Endothelial cell (in vitro differentiated cells): Measurements from ENCODE around the gene TBC1D23. TPM values are rescaled to one million over a fixed set of nuclear protein-coding genes. Genes with fewer than 3 reads are reported as not detected.
"Not testable (repeated sequence)": the region's sequence is repeated elsewhere in the genome, so short reads cannot be mapped to it uniquely, and the experiment has no call there.

ENCODE experiments used
- DNase-seq: peaks from one replicate; pipeline ENCODE4 v3.0.0; 2021; ENCODE audit warnings: low spot score
- H3K27ac Mint-ChIP-seq: one replicate; pipeline ENCODE4 v1.8.0; 2021; ENCODE audit warnings: mixed read lengths, inconsistent platforms; ENCODE audit not compliant: unreplicated experiment
- H3K27me3 Mint-ChIP-seq: one replicate; pipeline ENCODE4 v1.8.0; 2021; ENCODE audit warnings: mild to moderate bottlenecking, moderate library complexity, mixed read lengths, inconsistent platforms; ENCODE audit not compliant: unreplicated experiment
- H3K36me3 Mint-ChIP-seq: one replicate; pipeline ENCODE4 v1.8.0; 2021; ENCODE audit warnings: mild to moderate bottlenecking, low read depth, mixed read lengths, inconsistent platforms; ENCODE audit not compliant: unreplicated experiment
- H3K4me1 Mint-ChIP-seq: one replicate; pipeline ENCODE4 v1.8.0; 2021; ENCODE audit warnings: mild to moderate bottlenecking, mixed read lengths, inconsistent platforms; ENCODE audit not compliant: unreplicated experiment
- H3K4me3 Mint-ChIP-seq: one replicate; pipeline ENCODE4 v1.8.0; 2021; ENCODE audit warnings: mild to moderate bottlenecking, mixed read lengths, inconsistent platforms; ENCODE audit not compliant: unreplicated experiment
- H3K9me3 Mint-ChIP-seq: one replicate; pipeline ENCODE4 v1.8.0; 2021; ENCODE audit warnings: mixed read lengths, inconsistent platforms; ENCODE audit not compliant: unreplicated experiment
- CTCF ChIP-seq: fragments of 200-600 bp; sonication (generic); IDR thresholded peaks from one replicate; pipeline ENCODE4 v1.5.0; 2021; ENCODE audit warnings: antibody characterized with exemption; ENCODE audit not compliant: unreplicated experiment
- total RNA-seq: library from RNA; stranded (reverse); fragmentation: NEBNext Ultra II Directional; extraction: Animal tissue kit (Norgen Biotek cat#: 25700); gene quantifications from one replicate; pipeline ENCODE4 v1.2.1, GENCODE V29; 2021; ENCODE audit not compliant: unreplicated experiment

TBC1D23 gene
- total RNA-seq, 1 donor from 2014 or later: 31.2 TPM

- Mint-ChIP-seq H3K4me3 (no peak overlapping the region), H3K27ac (no peak overlapping the region), H3K4me1 (peaks cover 4% of the 10 kb centered on the region), H3K9me3 (no peaks in the 10 kb centered on the region), H3K27me3 (peaks cover 5% of the 10 kb centered on the region), H3K36me3 (peaks cover 4% of the 10 kb centered on the region)
- no peak for TF ChIP-seq CTCF
- DNase-seq: no peak
These were observed 78.1 kb downstream of the TBC1D23 start for GRCh38 chr3:100338911-100339310.

GRCh38 chr3:100339786-100340185 lies 79.0 kb downstream of the TBC1D23 start:
- no peak overlapping the region for H3K4me3 Mint-ChIP-seq
- no peak overlapping the region for H3K27ac Mint-ChIP-seq
- no peaks in the 10 kb centered on the region for H3K9me3 Mint-ChIP-seq
- peaks cover 4% of the 10 kb centered on the region for H3K4me1 Mint-ChIP-seq
- no peak for DNase-seq
- peaks cover 4% of the 10 kb centered on the region for H3K36me3 Mint-ChIP-seq
- no peak for TF ChIP-seq CTCF
- peaks cover 5% of the 10 kb centered on the region for H3K27me3 Mint-ChIP-seq

- H3K36me3 Mint-ChIP-seq: peaks cover 4% of the 10 kb centered on the region
- DNase-seq: no peak
- no peak overlapping the region for H3K4me3 Mint-ChIP-seq
- no peaks in the 10 kb centered on the region for H3K9me3 Mint-ChIP-seq
- TF ChIP-seq CTCF: no peak
- no peak overlapping the region for H3K27ac Mint-ChIP-seq
- H3K4me1 Mint-ChIP-seq: no peaks in the 10 kb centered on the region
- peaks cover 5% of the 10 kb centered on the region for H3K27me3 Mint-ChIP-seq
These were observed 79.7 kb downstream of the TBC1D23 start for GRCh38 chr3:100340527-100340926.

- no peak for DNase-seq
These were observed 87.9 kb downstream of the TBC1D23 start for GRCh38 chr3:100348727-100349126.

GRCh38 chr3:100351770-100352169 lies 91.0 kb downstream of the TBC1D23 start:
- H3K9me3 Mint-ChIP-seq, H3K4me3 Mint-ChIP-seq, H3K27me3 Mint-ChIP-seq, DNase-seq, H3K27ac Mint-ChIP-seq, H3K4me1 Mint-ChIP-seq: not testable (repeated sequence)
- H3K36me3 Mint-ChIP-seq: peaks cover 11% of the 10 kb centered on the region

More at GRCh38 chr3:100348727-100349126, 87.9 kb downstream of the TBC1D23 start:
- Mint-ChIP-seq H3K4me3 (no peak overlapping the region), H3K9me3 (no peaks in the 10 kb centered on the region), H3K4me1 (no peaks in the 10 kb centered on the region), H3K36me3 (peaks cover 11% of the 10 kb centered on the region), H3K27me3 (no peaks in the 10 kb centered on the region), H3K27ac (no peak overlapping the region)
- TF ChIP-seq CTCF: no peak
